HL-60 (cell line): ENCODE results near the gene KCNG2.

Source experiments
- DNase-seq, 2 experiments: peaks; one replicate each; pipeline ENCODE4 v3.0.0-alpha.2; 2010 to 2020; ENCODE audit warnings: low read depth in 1 of 2, low spot score in 1 of 2
- H3K27ac ChIP-seq: fragments of 250-450 bp; sonication (Bioruptor Pico); replicated peaks from 2 replicates; pipeline ENCODE4 v1.5.1; 2020; ENCODE audit warnings: mild to moderate bottlenecking, moderate library complexity
- H3K27me3 ChIP-seq: fragments of 250-450 bp; sonication (Bioruptor Pico); 2 replicates; pipeline ENCODE4 v1.5.1; 2021; ENCODE audit warnings: mild to moderate bottlenecking, moderate library complexity; ENCODE audit not compliant: insufficient read depth, poor library complexity, severe bottlenecking
- H3K4me3 ChIP-seq: replicated peaks from 2 replicates; pipeline ENCODE4 v1.5.1; 2011; ENCODE audit warnings: mild to moderate bottlenecking, control low read depth, low read length; ENCODE audit not compliant: insufficient read depth
- GABPA ChIP-seq: IDR thresholded peaks from 2 replicates; pipeline ENCODE4 v1.6.1; 2012; ENCODE audit warnings: low read depth
- POLR2AphosphoS5 ChIP-seq: IDR thresholded peaks from 2 replicates; pipeline ENCODE4 v1.6.1; 2012; ENCODE audit warnings: low read depth
- REST ChIP-seq: IDR thresholded peaks from 2 replicates; pipeline ENCODE4 v1.6.1; 2012; ENCODE audit warnings: low read depth; ENCODE audit not compliant: insufficient replicate concordance
- SPI1 ChIP-seq: IDR thresholded peaks from 2 replicates; pipeline ENCODE4 v1.6.1; 2012; ENCODE audit warnings: low read depth, mild to moderate bottlenecking, borderline replicate concordance
- TF ChIP-seq, protein P1 (sequence below): IDR thresholded peaks from one replicate; pipeline ENCODE4 v1.5.1; 2011; ENCODE audit warnings: low read length, control low read depth, inconsistent platforms; ENCODE audit not compliant: insufficient read depth

Gene KCNG2

GRCh38 chr18:79841936-79842335 is 44.2 kb downstream of the KCNG2 start:
- no peak overlapping the region for H3K27ac ChIP-seq

DNA sequence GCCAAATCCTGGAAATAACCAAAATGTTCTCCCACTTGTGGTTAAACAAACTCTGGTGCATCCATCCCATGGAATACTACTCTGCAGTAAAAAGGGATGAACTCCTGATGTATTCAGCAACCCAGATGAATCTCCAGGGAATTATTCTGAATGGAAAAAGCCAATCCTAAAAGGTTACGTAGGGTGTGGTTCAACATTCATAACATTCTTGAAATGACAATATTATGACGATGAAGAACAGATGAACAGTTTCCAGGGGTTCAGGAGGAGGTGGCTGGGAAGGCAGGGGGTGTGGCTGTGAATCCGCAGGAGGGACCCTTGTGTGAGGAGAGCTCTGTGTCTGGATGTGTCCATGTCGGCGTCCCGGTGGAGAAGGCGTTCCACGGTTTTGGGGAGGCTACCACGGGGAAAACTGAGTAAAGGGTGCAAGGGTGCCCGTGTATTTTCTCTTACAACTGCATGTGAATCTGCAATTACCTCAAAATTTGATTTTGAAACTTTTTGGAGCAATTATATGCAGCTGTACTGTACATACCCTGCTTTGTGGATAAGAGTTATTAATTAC is 47.3 kb downstream of the KCNG2 start:
- no peaks in the 10 kb centered on the region for H3K27me3 ChIP-seq
- no peak for DNase-seq
- H3K27ac ChIP-seq = no peak overlapping the region
- no peak for TF ChIP-seq GABPA
- no peak for TF ChIP-seq REST
- TF ChIP-seq, protein P1, sequence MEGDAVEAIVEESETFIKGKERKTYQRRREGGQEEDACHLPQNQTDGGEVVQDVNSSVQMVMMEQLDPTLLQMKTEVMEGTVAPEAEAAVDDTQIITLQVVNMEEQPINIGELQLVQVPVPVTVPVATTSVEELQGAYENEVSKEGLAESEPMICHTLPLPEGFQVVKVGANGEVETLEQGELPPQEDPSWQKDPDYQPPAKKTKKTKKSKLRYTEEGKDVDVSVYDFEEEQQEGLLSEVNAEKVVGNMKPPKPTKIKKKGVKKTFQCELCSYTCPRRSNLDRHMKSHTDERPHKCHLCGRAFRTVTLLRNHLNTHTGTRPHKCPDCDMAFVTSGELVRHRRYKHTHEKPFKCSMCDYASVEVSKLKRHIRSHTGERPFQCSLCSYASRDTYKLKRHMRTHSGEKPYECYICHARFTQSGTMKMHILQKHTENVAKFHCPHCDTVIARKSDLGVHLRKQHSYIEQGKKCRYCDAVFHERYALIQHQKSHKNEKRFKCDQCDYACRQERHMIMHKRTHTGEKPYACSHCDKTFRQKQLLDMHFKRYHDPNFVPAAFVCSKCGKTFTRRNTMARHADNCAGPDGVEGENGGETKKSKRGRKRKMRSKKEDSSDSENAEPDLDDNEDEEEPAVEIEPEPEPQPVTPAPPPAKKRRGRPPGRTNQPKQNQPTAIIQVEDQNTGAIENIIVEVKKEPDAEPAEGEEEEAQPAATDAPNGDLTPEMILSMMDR = no peak
- TF ChIP-seq POLR2AphosphoS5 = no peak
- H3K4me3 ChIP-seq = no peak overlapping the region

More at GRCh38 chr18:79841936-79842335, 44.2 kb downstream of the KCNG2 start:
- TF ChIP-seq, protein P1 = no peak
- Histone ChIP-seq H3K4me3 (no peak overlapping the region), H3K27me3 (no peaks in the 10 kb centered on the region)
- DNase-seq = no peak

GRCh38 chr18:79846936-79847557 is 49.3 kb downstream of the KCNG2 start:
- Histone ChIP-seq H3K4me3 (no peak overlapping the region), H3K27ac (no peak overlapping the region), H3K27me3 (no peaks in the 10 kb centered on the region)
- no peak for TF ChIP-seq REST
- TF ChIP-seq SPI1 = no peak
- TF ChIP-seq GABPA = no peak
- TF ChIP-seq POLR2AphosphoS5 = no peak
- TF ChIP-seq, protein P1 = no peak
- no peak for DNase-seq
